Hepatic stellate cell (primary cell): ENCODE measurements around the gene C18orf32.
"Not testable (repeated sequence)": the region's sequence is repeated elsewhere in the genome, so short reads cannot be mapped to it uniquely, and the experiment has no call there.

Experiments used
- DNase-seq: peaks from one replicate; pipeline ENCODE4 v3.0.0; 2011; ENCODE audit warnings: low spot score

Gene C18orf32

DNA sequence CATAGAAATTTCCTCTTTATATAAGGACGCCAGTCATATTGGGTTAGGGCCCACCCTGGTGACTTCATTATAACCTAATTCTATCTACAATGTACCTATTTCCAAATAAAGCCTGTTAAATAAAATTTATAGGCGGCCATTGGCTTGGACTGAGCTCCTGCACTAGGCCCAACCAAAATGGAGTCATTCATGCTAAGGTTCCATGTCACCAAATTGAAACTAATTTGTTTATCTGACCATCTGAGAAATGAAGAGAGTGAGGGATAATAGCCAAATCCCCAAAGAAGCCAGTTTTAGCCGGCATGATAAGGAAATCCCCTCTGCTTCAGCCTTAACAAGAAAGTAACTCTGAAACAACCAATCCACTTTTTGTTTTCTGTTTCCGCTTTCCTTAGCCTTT, 19.4 kb downstream of the C18orf32 start:
- DNase-seq = no peak

DNA sequence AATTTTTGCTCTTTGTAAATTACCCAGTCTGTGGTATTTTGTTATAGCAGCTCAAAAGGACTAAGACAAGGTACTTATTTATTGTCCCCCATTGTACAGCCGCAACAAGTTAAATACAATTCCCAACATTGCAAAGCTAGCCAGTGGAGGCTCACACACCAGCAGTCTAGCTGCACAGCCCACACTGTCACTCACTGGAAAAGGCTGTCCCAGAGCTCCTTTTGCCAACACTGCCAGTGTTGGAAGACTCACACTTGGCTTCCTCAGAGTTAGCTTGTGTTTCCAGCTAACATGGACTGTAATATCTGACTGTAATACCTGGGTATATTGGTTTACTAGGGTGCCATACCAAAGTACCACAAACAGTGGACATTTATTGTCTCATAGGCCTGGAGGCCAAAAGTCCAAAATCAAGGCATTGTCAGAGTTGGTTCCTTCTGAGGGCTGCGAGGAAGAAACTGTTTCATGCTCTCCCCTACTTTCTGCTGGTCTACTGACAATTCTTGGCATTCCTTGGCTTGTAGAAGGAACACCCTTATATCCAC, 19.9 kb downstream of the C18orf32 start:
- DNase-seq = no peak

DNA sequence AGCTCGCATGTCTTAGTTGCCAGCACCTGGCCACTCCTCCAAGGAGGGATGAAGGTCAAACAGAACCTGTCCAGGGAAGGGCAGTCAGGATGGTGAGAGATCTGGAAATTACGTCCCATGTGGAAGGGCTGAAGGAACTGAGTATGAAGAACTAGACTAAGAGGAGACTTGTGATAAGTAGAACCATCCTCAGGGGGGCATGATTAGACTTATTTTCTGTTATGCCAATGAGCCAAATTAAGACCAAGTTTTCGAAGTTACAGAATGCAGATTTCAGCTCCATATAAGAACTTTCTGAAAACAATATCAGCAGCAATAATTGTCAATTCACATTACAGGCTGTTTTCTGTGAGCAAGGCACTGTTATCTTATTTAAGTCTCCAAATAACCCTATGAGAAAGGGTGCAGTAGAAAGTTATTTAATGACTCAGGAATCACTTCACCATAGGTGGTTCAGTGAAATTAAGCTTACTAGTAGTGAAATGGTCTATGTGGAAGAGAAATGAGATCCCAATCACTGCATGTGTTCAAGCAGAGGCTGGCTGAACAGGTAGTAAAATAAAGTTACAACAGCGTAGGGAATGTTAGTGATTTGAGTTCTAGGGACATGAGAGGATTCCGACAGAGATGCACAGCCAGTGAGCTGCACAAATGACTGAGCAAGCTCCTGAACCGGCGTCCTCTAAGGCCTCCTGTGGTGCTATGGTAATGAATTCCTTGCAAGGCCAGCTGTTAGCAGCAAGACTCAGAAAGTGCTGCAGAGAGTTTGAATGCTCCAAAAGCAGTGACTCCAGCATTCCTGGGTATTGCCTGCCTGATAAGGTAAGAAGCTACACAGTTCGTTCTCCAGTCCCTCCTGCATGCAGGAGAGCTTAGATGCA, 22.1 kb downstream of the C18orf32 start:
- no peak for DNase-seq

DNA sequence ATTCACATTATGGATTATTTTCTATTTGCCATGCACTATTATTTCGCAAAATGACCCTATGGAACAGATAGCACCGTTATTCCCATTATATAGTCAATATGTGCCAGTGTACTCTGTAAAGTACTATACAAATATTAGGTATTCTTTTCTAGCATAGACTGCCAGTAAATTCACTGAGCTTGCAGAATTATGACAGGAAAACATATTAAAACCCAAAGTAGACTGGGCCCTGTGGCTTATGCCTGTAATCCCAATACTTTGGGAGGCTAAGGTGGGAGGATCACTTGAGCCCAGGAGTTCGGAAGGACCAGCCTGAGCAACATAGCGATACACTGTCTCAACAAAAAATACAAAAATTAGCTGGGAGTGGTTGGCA, 25.4 kb downstream of the C18orf32 start:
- no peak for DNase-seq

DNA sequence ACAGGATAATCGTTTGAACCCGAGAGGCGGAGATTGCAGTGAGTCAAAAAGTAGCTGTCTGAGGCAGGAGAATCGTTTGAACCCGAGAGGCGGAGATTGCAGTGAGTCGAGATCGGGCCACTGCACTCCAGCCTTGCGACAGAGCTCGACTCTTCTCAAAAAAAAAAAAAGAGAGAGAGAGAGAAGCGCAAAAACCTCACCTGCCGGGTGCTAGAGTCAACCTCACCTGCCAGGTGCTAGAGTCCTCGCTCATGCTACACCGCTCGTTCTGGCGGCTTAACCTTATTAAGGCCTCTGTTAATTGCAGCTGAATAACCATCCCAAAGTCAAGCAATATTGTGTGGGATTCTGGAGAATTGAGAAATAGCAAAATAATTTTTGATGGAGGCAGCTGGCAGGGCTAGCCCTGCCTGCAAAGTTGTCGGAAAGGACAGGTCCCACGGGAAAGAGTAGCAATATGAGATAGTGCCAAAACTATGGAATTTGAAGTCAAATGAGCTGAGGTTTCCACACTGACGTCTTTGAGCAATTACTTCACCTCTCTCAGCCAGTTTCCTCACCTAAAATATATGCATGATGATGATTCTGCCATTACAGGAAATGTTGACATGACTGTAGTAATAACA, 25.9 kb downstream of the C18orf32 start:
- no peak for DNase-seq

DNA sequence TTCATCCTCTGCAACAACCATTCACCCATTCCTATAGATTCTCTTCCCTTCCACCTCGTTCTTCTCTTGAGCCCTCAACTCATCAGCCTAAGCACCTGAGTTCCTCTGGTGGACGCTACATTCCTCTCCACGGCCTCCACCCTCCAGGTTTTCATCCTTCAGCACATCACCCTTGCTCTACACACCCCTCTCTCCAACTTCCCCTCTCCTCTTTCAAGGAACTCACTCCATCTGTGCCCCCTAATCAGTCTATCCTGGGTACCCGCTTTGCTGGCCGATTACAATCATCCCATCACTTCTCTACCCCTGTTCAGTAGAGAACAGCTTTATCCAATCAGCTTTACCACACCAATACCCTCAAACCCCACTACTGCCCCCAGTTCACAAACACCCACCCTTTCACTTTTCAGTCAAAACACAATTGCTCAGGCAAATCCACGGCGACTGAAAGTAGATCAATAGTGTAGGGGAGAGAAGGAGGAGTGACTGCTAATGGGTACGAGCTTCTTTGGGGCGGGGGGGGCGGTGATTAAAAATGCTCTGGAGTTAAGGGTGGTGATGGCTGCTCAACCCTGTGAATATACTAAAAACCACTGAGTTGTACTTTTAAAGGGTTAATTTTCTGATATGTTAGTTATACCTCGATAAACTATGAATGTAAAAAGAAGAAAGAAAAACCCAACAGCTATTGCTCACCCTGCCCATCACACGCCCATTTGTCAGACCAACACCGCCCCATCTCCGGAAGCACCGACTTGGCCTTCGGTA, 27.4 kb downstream of the C18orf32 start:
- peak; percentile 56 for DNase-seq

DNA sequence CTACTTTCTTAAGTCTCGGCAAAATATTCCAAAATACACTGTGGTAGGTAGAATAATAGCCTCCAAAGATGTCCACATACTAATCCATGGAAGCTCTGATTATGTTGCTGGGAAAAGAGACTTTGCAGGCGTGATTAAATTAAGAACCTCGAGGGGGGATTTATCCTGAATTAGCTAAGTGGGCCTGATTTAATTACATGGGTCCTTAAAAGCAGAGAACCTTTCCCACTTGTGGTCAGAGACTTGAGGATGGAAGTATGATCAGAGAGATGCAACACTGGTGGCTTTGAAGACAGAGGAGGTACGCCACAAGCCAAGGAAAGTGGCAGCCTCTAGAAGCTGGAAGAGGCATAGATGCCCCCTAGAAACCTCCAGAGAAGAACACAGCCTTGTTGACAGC, 29.4 kb downstream of the C18orf32 start:
- no peak for DNase-seq

DNA sequence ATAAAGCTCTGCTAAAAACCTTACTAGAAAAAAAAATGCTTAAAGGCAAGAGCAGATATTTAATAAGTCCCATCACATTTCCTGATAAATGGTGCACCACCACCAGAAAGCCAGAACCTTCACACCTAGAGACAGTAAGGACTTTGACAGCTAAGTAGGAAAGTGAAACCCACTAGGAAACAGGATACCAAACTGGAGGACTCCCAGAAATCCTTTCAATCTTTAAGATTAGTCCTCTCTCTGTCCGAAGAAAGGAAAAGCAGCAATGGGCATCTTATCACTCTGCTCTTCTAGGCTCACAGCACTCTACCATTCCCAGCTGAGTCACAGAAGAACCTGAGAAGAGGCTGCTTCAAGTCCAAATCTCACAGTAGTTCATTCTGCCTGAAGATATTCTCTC, 30.2 kb downstream of the C18orf32 start:
- peak; percentile 14 for DNase-seq

DNA sequence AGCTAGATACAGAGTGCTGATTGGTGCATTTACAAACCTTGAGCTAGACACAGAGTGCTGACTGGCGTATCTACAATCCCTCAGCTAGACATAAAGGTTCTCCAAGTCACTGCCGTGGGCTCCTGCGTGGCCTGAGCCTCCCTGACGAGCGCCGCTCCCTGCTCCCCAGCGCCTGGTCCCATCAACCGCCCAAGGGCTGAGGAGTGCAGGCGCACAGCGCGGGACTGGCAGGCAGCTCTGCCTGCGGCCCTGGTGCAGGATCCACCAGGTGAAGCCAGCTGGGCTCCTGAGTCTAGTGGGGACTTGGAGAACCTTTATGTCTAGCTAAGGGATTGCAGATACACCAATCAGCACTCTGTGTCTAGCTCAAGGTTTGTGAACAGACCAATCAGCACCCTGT, 34.5 kb downstream of the C18orf32 start:
- DNase-seq = not testable (repeated sequence)

DNA sequence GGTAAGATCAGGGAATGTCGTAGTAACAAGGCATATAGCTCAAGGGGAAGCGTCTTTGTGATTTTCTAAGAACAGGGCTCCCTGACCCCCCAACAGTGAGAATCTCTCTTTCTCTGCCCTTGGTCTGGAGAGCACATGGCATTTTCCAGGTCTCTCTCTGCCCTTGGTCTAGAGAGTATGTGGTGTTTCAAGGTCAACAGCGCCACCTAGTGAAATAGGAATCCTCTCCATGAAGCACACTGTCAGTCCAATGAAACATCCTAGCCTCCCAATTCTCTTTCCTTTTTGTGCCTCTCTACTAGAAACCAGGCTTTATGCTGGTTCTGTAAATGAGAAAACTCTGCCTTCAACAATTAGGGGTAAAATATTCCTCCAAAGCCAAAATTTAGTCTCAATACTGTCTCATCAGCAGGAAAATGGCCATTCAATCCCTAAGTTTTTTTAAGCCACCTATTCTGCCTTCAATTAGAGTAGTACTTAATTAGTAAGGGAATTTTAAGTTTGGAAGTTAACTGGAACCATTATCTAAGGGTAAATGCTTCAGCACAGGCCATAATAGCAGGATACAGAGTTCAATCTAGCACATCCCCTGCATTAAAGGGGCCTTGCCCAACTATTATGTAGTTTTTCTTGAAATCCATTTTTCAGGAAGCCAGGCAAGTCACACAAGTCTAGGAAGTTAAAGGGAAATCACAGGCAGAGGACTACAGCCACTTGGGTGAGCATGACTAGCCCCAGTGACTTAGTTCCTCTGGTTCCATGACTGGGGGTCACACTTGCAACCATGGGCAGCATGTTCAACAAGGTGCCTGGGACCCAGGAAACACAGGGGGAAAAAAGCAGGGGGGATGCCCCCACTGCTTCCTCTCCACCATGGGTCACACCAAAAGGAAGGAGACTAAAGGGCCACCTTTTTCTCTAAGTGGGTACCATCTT, 39.0 kb downstream of the C18orf32 start:
- DNase-seq = peak; percentile 50

DNA sequence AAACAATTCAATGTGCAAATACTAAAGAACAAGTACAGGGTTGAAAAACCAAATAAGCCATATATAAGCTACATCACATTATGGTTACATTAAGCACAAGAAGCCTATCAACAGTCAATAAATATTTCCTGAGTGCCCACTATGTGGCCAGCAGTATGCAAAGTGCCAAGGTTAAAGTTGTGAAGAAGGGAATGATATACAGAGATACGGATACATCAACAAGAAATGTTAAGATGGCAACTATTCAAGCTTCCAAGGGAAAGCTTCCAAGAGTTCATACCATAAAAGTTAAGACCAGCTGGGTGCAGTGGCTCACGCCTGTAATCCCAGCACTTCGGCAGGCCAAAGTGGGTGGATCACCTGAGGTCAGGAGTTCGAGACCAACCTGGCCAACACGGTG, 40.6 kb downstream of the C18orf32 start:
- DNase-seq = no peak

DNA sequence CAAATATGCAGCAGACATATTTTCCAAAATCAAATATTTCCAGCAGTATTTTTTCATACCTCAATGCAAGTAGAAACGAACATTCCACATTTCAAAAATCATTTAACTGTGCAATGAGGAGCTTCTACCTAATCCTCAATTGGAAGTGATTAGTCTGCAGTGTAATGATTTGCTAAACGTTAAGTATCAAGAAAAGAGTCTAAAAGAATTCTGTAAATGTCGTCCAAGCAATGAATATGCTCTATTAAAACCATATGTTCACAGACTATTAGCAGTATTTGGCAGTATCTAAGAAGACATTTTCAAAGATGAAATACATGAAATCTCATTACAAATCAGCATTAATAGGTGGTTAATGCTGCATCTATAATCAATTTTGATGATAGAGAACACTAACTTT, 42.5 kb downstream of the C18orf32 start:
- no peak for DNase-seq

DNA sequence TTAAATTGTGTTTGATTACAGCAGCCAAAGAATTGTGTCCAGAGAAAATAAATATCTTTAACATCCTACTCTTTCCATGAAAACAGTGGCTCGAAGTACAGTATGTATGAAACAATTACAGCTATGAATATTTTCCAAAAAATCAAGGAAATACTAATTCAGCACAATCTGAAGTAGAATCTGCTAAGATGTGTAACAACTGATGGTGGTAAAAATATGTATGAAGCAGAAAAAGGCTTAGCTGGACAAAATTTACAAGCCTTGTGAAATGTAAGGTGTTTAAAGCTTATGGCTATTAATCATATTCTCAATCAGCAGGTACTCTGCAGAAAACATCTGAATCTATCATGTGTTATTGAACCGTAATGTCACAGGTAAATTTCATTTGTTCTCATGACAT, 43.2 kb downstream of the C18orf32 start:
- no peak for DNase-seq

DNA sequence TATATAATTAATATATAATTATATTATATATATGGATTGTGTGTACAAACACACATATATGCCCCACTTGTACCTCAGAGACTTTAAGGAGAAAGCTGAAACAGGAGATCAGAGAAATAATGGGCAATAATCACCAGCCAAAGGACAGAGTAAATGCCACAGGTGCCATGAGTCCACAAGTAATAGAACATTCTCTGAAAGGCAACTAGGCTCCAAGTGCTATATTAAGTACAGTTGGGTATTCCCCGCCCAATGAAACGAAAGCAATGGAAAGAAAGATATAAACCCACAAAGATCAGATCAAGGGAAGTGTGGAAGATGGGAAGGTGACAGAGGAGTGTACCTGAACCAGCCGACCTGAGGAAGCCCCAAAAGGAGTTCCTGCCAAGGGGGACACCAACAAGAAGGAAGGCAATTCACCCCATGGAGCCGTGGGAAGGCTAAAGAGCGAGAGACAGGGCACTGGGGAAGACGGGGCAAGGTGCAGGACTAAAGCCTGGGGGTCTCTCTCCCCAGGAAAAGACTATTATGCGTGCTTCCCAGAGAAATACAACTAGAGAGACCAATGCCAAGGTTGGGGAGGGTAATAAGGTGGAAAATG, 45.6 kb downstream of the C18orf32 start:
- DNase-seq = no peak

DNA sequence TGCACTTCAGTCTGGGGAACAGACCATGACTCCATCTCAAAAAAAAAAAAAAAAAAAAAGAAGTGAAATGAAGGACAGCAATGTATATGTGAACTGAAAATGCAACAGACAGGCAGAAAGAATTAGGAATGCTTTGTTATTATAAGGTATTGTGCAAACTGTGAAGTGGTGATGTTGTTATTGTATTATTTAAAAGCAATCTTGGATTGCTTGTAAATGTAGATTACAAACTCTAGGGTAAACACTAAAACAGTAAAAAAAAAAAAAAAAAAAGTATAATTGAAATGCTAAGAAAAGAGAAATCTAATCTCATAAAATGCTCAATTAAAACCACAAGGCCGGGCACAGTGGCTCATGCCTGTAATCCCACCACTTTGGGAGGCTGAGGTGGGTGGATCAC, 51.9 kb downstream of the C18orf32 start:
- DNase-seq = no peak

DNA sequence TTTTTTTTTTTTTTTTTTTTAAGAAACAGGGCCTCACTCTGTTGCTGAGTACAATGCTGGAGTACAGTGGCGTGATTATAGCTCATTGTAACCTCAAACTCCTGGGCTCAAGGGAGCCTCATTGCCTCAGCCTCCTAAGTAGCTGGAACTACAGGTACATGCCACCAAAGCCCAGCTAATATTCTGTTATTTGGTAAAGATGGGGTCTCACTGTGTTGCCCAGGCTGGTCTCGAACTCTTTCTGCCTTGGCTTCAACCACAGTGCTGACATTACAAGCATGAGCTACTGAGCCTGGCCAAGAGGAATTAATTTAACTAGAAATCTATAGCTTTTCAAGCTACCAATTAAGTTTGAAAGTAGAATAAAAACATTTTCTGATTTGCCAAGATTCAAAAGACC, 54.4 kb downstream of the C18orf32 start:
- no peak for DNase-seq

DNA sequence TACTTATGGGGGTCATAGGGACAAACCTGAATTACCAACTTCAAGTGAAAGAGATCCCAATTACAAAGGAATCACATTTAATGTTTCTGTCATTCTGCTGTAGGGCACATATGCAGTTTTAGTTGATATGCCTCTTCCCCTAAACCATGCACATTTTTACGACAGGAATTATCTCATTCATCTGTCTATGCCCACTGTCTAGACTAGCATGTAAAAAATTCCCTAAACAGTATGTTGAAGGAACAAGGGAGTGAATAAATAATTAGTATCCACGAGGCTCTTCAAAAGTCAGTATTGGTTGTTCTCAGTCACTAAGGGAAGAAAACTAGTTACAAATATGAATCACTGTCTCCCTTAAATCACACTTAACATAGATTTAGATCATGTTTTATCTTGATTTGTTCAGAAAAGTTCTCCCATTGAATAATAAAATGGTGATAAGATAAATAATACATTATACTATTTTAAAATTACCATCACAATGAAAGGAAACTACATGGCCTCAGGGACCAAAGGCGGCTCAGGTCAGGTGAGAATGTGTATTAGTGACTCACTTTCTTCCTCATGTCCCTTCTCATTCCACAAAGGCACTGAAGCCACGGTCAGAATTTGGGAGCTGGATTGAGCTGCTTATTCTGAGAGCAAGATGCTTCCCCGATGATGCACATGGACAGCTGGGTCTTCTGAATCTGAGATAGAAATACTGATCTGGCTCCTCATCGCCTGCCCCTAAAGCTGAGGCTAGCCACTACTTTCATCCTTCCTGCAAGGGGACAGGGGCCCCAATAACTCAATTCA, 55.7 kb downstream of the C18orf32 start:
- no peak for DNase-seq
